ENCODE measurements around the gene ARPC5L.

DNA sequence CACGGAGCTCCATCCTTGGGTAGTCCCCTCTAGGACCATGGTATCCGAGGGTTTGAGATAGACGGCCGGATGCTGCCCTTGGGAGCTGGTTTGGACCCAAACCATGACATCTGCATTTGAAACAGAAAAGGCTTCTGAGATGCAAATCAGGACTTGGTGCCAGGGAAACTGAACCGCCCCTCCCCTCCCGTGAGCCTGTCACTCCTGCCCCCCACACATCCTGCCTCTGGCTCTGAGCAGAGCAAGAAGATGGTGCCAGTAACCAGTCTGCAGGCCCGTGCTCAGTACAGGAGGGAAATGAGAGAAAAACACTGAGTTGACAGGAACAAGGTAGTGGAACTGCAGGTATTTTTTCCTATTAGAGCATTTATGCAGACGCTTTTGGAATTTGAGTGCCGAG is 18.6 kb downstream of the ARPC5L start:
- TF ChIP-seq POLR2A (IDR thresholded peaks at IDR 0.05), result no peak
- TF ChIP-seq, protein P1, sequence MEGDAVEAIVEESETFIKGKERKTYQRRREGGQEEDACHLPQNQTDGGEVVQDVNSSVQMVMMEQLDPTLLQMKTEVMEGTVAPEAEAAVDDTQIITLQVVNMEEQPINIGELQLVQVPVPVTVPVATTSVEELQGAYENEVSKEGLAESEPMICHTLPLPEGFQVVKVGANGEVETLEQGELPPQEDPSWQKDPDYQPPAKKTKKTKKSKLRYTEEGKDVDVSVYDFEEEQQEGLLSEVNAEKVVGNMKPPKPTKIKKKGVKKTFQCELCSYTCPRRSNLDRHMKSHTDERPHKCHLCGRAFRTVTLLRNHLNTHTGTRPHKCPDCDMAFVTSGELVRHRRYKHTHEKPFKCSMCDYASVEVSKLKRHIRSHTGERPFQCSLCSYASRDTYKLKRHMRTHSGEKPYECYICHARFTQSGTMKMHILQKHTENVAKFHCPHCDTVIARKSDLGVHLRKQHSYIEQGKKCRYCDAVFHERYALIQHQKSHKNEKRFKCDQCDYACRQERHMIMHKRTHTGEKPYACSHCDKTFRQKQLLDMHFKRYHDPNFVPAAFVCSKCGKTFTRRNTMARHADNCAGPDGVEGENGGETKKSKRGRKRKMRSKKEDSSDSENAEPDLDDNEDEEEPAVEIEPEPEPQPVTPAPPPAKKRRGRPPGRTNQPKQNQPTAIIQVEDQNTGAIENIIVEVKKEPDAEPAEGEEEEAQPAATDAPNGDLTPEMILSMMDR (IDR thresholded peaks at IDR 0.05), result no peak
